Sigmoid colon (tissue), 3 donors: ENCODE measurements around the gene SYT13.

Experiments
- CTCF ChIP-seq, 4 experiments: fragments of 450-650 bp in 3 of 4; fragments of 200-600 bp in 1 of 4; IDR thresholded peaks; one replicate each; pipeline ENCODE4 v1.5.1; 2016 to 2019; ENCODE audit warnings: antibody characterized with exemption in 4 of 4, mild to moderate bottlenecking in 3 of 4, moderate library complexity in 2 of 4
- POLR2A ChIP-seq, 2 donors: fragments of 450-650 bp; IDR thresholded peaks; one replicate each; pipeline ENCODE4 v1.6.1; 2016; ENCODE audit warnings: antibody characterized with exemption in 2 of 2, mild to moderate bottlenecking in 2 of 2, moderate library complexity in 2 of 2

GRCh38 chr11:45233804-45234170 lies 52.4 kb downstream of the SYT13 start:
- TF ChIP-seq CTCF (IDR thresholded peaks at IDR 0.05) (no peak), POLR2A (IDR thresholded peaks at IDR 0.05) (no peak)
